Measurements from ENCODE around the gene AGBL2.
A peak's percentile ranks its signal among the peaks of the same experiment; 100 is the strongest.
"Not testable (repeated sequence)": the region's sequence is repeated elsewhere in the genome, so short reads cannot be mapped to it uniquely, and the experiment has no call there.

Gene AGBL2

GRCh38 chr11:47720651-47721050 is 5.5 kb upstream of the AGBL2 start:
- TF ChIP-seq, protein P1, sequence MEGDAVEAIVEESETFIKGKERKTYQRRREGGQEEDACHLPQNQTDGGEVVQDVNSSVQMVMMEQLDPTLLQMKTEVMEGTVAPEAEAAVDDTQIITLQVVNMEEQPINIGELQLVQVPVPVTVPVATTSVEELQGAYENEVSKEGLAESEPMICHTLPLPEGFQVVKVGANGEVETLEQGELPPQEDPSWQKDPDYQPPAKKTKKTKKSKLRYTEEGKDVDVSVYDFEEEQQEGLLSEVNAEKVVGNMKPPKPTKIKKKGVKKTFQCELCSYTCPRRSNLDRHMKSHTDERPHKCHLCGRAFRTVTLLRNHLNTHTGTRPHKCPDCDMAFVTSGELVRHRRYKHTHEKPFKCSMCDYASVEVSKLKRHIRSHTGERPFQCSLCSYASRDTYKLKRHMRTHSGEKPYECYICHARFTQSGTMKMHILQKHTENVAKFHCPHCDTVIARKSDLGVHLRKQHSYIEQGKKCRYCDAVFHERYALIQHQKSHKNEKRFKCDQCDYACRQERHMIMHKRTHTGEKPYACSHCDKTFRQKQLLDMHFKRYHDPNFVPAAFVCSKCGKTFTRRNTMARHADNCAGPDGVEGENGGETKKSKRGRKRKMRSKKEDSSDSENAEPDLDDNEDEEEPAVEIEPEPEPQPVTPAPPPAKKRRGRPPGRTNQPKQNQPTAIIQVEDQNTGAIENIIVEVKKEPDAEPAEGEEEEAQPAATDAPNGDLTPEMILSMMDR (IDR thresholded peaks at IDR 0.05; ENCODE audit: control extremely low read depth, extremely low read depth, low read depth, missing control alignments) = no peak
- no peak for DNase-seq (ENCODE audit: extremely low spot score)
- CTCF ChIA-PET = interaction anchor here (0.9 kb wide), 1 partner anchor 9 kb away, joined by 3 read pairs; no protein-coding TSS in a partner anchor
- POLR2A ChIA-PET = no interaction called here

GRCh38 chr11:47716692-47717091 is 1.5 kb upstream of the AGBL2 start:
- no peak for DNase-seq (ENCODE audit: extremely low spot score)
- TF ChIP-seq, protein P1 (IDR thresholded peaks at IDR 0.05; ENCODE audit: control extremely low read depth, extremely low read depth, low read depth, missing control alignments) = no peak
- CTCF ChIA-PET = interaction anchor here (2.8 kb wide), 1 partner anchor 12 kb away, joined by 14 read pairs; no protein-coding TSS in a partner anchor
- POLR2A ChIA-PET = no interaction called here

GRCh38 chr11:47714554-47715081 is 551 bp downstream of the AGBL2 start:
- TF ChIP-seq, protein P1 (IDR thresholded peaks at IDR 0.05; ENCODE audit: control extremely low read depth, extremely low read depth, low read depth, missing control alignments) = no peak
- POLR2A ChIA-PET = no interaction called here
- peak; percentile 34 for DNase-seq (ENCODE audit: extremely low spot score)
- CTCF ChIA-PET = interaction anchor here (1.0 to 2.8 kb wide), 5 partner anchors 9 to 20 kb away, joined by 3 to 14 read pairs (median 3); no protein-coding TSS in a partner anchor

- POLR2A ChIA-PET = no interaction called here
Measured at GRCh38 chr11:47711816-47712215, 3.4 kb downstream of the AGBL2 start.

GRCh38 chr11:47711225-47711624 is 3.9 kb downstream of the AGBL2 start:
- ChIA-PET CTCF (no interaction called here), POLR2A (no interaction called here)
- TF ChIP-seq, protein P1 (IDR thresholded peaks at IDR 0.05; ENCODE audit: control extremely low read depth, extremely low read depth, low read depth, missing control alignments) = no peak
- DNase-seq (ENCODE audit: extremely low spot score) = no peak

More at GRCh38 chr11:47711816-47712215, 3.4 kb downstream of the AGBL2 start:
- TF ChIP-seq, protein P1 (IDR thresholded peaks at IDR 0.05; ENCODE audit: control extremely low read depth, extremely low read depth, low read depth, missing control alignments) = no peak
- no peak for DNase-seq (ENCODE audit: extremely low spot score)
- CTCF ChIA-PET = no interaction called here

- CTCF ChIA-PET; DNase-seq (ENCODE audit: extremely low spot score); POLR2A ChIA-PET: not testable (repeated sequence)
Measured at GRCh38 chr11:47707275-47707786, 7.8 kb downstream of the AGBL2 start.

DNA sequence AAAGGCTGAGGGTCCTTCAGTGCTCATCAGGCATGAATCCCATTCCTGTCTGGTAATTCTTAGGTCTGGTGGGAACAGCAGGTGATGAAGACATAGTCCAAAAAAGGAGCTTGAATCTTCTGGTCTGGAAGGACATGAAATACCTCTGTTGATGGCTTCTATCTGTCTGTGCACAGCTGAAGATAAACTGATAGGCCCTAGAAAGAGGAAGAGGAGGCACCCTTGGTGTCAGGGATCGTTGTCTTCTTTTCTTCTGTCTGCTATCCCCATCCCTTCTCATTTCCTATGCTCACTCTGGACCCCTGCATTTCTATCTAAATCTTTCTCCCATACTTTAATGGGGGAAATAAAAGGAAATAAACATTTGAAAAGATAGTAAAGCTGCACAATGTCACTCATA is 9.4 kb downstream of the AGBL2 start:
- no peak for DNase-seq (ENCODE audit: extremely low spot score)
- TF ChIP-seq, protein P1 (IDR thresholded peaks at IDR 0.05; ENCODE audit: control extremely low read depth, extremely low read depth, low read depth, missing control alignments) = no peak
- POLR2A ChIA-PET = interaction anchor here (0.6 kb wide), 1 partner anchor 115 kb away, joined by 8 read pairs; no protein-coding TSS in a partner anchor
- CTCF ChIA-PET = interaction anchor here (1.0 to 1.8 kb wide), 3 partner anchors 9 to 62 kb away, joined by 3 to 5 read pairs (median 3); partner anchors contain the start of gene AGBL2

All from GM10248 (cell line).